DND-41 (cell line): ENCODE data around the gene KIR2DL1.
"Not testable (repeated sequence)": the region's sequence is repeated elsewhere in the genome, so short reads cannot be mapped to it uniquely, and the experiment has no call there.

Experiments
- ATAC-seq: fragments of 200-7000 bp; cut with Tn5 transposase; 3 replicates; pipeline ENCODE4 v1.9.1; 2021; ENCODE audit warnings: low read depth; ENCODE audit not compliant: insufficient read depth
- DNase-seq: peaks from one replicate; pipeline ENCODE4 v3.0.0-alpha.2; 2020
- H2AFZ ChIP-seq: 2 replicates; pipeline ENCODE4 v1.6.0; 2012; ENCODE audit warnings: low read depth, low read length
- H3K27ac ChIP-seq: 2 replicates; pipeline ENCODE4 v1.5.1; 2012; ENCODE audit warnings: low read length, inconsistent platforms
- H3K27me3 ChIP-seq: fragments of 200-600 bp; sonication (generic); 2 replicates; pipeline ENCODE4 v1.6.0; 2012; ENCODE audit warnings: low read length, mild to moderate bottlenecking, inconsistent platforms; ENCODE audit not compliant: insufficient read depth, poor library complexity
- H3K36me3 ChIP-seq: 2 replicates; pipeline ENCODE4 v1.5.1; 2012; ENCODE audit warnings: low read length, inconsistent platforms; ENCODE audit not compliant: insufficient read depth
- H3K4me1 ChIP-seq: 2 replicates; pipeline ENCODE4 v1.5.1; 2012; ENCODE audit warnings: mild to moderate bottlenecking, low read length; ENCODE audit not compliant: insufficient read depth
- H3K4me2 ChIP-seq: 2 replicates; pipeline ENCODE4 v1.6.0; 2012; ENCODE audit warnings: mild to moderate bottlenecking, moderate library complexity, low read length, inconsistent platforms; ENCODE audit not compliant: insufficient read depth
- H3K4me3 ChIP-seq, 2 experiments: fragments of 200-600 bp in 1 of 2; shearing (Covaris generic) in 1 of 2; 2 replicates each; pipeline ENCODE4 v1.5.1; 2012 to 2016; ENCODE audit warnings: inconsistent platforms in 2 of 2, low read length in 2 of 2, mild to moderate bottlenecking in 2 of 2, low read depth in 1 of 2, moderate library complexity in 1 of 2
- H3K79me2 ChIP-seq: 2 replicates; pipeline ENCODE4 v1.6.0; 2012; ENCODE audit warnings: low read length, inconsistent platforms; ENCODE audit not compliant: insufficient read depth
- H3K9ac ChIP-seq: 2 replicates; pipeline ENCODE4 v1.6.0; 2012; ENCODE audit warnings: low read depth, mild to moderate bottlenecking, inconsistent platforms, low read length, moderate library complexity
- H3K9me3 ChIP-seq: 2 replicates; pipeline ENCODE4 v1.5.1; 2012; ENCODE audit warnings: low read length, moderate library complexity, mild to moderate bottlenecking, inconsistent platforms; ENCODE audit not compliant: insufficient read depth, severe bottlenecking
- H4K20me1 ChIP-seq: 2 replicates; pipeline ENCODE4 v1.6.0; 2012; ENCODE audit warnings: low read length; ENCODE audit not compliant: insufficient read depth
- EZH2 ChIP-seq: IDR thresholded peaks from 3 replicates; pipeline ENCODE4 v1.6.1; 2012; ENCODE audit warnings: borderline replicate concordance, low read depth, mild to moderate bottlenecking, moderate library complexity, low read length, inconsistent platforms; ENCODE audit not compliant: severe bottlenecking
- TF ChIP-seq, protein P1 (sequence below): IDR thresholded peaks from 2 replicates; pipeline ENCODE4 v1.5.1; 2012; ENCODE audit warnings: borderline replicate concordance, low read length, moderate library complexity, mild to moderate bottlenecking; ENCODE audit not compliant: poor library complexity, severe bottlenecking; ENCODE audit errors: extremely low read depth

The KIR2DL1 gene

GRCh38 chr19:54805665-54806515 lies 36.3 kb downstream of the KIR2DL1 start:
- TF ChIP-seq EZH2, result no peak
- TF ChIP-seq, protein P1, sequence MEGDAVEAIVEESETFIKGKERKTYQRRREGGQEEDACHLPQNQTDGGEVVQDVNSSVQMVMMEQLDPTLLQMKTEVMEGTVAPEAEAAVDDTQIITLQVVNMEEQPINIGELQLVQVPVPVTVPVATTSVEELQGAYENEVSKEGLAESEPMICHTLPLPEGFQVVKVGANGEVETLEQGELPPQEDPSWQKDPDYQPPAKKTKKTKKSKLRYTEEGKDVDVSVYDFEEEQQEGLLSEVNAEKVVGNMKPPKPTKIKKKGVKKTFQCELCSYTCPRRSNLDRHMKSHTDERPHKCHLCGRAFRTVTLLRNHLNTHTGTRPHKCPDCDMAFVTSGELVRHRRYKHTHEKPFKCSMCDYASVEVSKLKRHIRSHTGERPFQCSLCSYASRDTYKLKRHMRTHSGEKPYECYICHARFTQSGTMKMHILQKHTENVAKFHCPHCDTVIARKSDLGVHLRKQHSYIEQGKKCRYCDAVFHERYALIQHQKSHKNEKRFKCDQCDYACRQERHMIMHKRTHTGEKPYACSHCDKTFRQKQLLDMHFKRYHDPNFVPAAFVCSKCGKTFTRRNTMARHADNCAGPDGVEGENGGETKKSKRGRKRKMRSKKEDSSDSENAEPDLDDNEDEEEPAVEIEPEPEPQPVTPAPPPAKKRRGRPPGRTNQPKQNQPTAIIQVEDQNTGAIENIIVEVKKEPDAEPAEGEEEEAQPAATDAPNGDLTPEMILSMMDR, result no peak
- Histone ChIP-seq H3K4me1 (no peaks in the 10 kb centered on the region), H2AFZ (no peak overlapping the region), H3K4me3 (no peak overlapping the region), H3K36me3 (no peaks in the 10 kb centered on the region), H3K9me3 (no peaks in the 10 kb centered on the region), H4K20me1 (no peaks in the 10 kb centered on the region), H3K79me2 (no peaks in the 10 kb centered on the region), H3K27me3 (no peaks in the 10 kb centered on the region), H3K27ac (no peak overlapping the region), H3K9ac (no peak overlapping the region), H3K4me2 (no peak overlapping the region)
- no peak for DNase-seq
- ATAC-seq, result no peak

GRCh38 chr19:54806516-54806838 lies 36.9 kb downstream of the KIR2DL1 start:
- TF ChIP-seq, protein P1, result no peak
- TF ChIP-seq EZH2, result no peak
- Histone ChIP-seq H2AFZ (no peak overlapping the region), H3K4me2 (no peak overlapping the region), H4K20me1 (no peaks in the 10 kb centered on the region), H3K4me1 (no peaks in the 10 kb centered on the region), H3K9me3 (no peaks in the 10 kb centered on the region), H3K27ac (no peak overlapping the region), H3K27me3 (no peaks in the 10 kb centered on the region), H3K9ac (no peak overlapping the region), H3K36me3 (no peaks in the 10 kb centered on the region), H3K4me3 (no peak overlapping the region), H3K79me2 (no peaks in the 10 kb centered on the region)
- ATAC-seq, result no peak
- DNase-seq, result no peak

DNA sequence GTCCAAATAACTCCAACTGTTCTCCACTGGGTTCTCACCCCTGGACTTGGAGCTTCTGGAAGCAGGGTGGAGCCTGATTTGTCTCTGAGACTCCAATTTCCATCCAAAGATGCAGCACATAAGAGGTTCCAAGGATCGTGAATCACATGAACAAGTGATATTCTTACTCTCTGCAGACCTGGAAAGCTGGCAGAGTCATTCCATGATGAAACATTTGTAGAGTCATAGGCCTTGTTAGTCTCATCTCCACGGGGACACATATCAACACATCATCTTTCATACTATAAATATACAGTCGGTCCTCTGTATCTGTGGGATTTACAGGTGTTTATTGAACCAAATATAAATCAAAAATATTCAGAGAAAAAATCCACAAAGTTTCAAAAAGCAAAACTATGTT lies 45.0 kb downstream of the KIR2DL1 start:
- not testable (repeated sequence) for H3K9ac ChIP-seq, H3K4me3 ChIP-seq, H3K79me2 ChIP-seq, H3K9me3 ChIP-seq, ATAC-seq, H3K36me3 ChIP-seq, DNase-seq, H2AFZ ChIP-seq, H3K27me3 ChIP-seq, H4K20me1 ChIP-seq, H3K4me2 ChIP-seq, H3K4me1 ChIP-seq, H3K27ac ChIP-seq

DNA sequence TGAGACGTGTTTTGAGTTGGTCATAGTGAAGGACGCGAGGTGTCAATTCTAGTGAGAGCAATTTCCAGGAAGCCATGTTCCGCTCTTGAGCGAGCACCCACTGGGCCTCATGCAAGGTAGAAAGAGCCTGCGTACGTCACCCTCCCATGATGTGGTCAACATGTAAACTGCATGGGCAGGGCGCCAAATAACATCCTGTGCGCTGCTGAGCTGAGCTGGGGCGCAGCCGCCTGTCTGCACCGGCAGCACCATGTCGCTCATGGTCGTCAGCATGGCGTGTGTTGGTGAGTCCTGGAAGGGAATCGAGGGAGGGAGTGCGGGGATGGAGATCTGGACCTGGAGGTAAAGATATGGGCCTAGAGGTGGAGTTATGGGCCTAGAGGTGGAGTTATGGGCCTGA lies 46.7 kb downstream of the KIR2DL1 start, which contains the start of gene KIR3DL1:
KIR3DL1 (plus strand) TSS at position 218 of the 400 bp plus-strand sequence.
- not testable (repeated sequence) for ATAC-seq, H3K4me3 ChIP-seq, H3K4me2 ChIP-seq, DNase-seq, H3K79me2 ChIP-seq, H3K9ac ChIP-seq, H3K9me3 ChIP-seq, H3K27ac ChIP-seq, H3K27me3 ChIP-seq, H4K20me1 ChIP-seq, H3K4me1 ChIP-seq, H3K36me3 ChIP-seq, H2AFZ ChIP-seq
